ES-I3 (cell line): ENCODE data around the gene SLC15A1.

Source experiments
- H3K36me3 ChIP-seq: 2 replicates; pipeline ENCODE4 v1.6.1; 2013; ENCODE audit warnings: mild to moderate bottlenecking, low read length, control low read depth, moderate library complexity; ENCODE audit not compliant: insufficient read depth
- H3K4me1 ChIP-seq: 2 replicates; pipeline ENCODE4 v1.6.1; 2013; ENCODE audit warnings: mild to moderate bottlenecking, control low read depth, low read length; ENCODE audit not compliant: insufficient read depth
- H3K9ac ChIP-seq: 2 replicates; pipeline ENCODE4 v1.6.1; 2013; ENCODE audit warnings: low read depth, mild to moderate bottlenecking, low read length, moderate library complexity
- H3K9me3 ChIP-seq: 2 replicates; pipeline ENCODE4 v1.6.1; 2013; ENCODE audit warnings: mild to moderate bottlenecking, low read length, moderate library complexity; ENCODE audit not compliant: control insufficient read depth, insufficient read depth

SLC15A1 gene

DNA sequence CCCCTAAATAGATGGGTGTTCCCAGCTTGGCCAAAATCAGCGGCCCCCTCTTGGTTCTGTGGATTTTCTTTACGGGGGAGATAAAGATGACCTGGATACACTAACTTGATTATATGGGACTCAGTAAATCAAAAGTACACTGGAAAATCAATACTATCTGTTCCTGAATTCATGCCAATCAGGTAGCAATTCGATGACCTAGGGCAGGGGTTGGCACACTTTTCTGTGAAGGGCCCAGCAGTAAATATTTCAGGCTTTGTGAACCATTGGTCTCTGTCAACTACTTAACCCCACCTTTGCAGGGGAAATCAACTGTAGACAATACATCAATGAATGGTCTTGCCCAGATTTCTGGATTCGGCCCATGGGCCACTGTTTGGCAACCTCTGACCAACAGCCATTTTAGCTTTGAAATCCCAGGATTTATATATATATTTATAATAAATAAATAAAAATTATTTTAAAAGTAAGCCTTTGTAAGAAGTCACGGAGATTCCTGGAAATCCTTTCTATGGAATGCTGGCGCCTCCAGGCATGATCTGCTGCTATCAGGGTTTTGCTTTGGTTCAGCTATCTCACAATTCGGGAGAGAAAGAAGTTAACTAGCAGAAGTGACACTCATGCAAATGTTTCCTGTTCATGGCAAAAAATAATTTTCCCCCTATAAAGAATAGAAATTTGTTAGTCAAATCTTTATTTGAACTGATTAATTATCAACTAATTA lies 32.8 kb downstream of the SLC15A1 start:
- H3K9ac ChIP-seq = no peak overlapping the region
- H3K4me1 ChIP-seq = no peaks in the 10 kb centered on the region
- H3K9me3 ChIP-seq = no peaks in the 10 kb centered on the region
- H3K36me3 ChIP-seq = no peaks in the 10 kb centered on the region

DNA sequence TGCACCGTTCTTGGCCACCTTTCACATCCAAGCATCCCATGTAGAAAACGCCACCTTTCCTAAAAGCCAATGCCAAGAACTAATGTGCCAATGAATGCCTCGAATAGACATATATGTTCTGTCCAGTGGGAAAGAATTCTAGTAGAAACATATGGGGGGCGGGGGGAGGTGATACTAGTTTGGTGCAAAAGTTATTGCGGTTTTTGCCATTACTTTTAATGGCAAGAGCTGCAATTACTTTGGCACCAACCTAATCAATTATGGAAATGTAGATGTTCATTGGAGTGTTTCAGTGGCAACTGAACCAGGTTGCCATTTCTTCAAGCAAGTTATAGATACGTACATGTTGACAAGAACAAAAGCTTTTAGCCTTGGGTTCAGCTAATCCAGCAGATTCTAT lies 34.6 kb downstream of the SLC15A1 start:
- Histone ChIP-seq H3K4me1 (no peaks in the 10 kb centered on the region), H3K9ac (no peak overlapping the region), H3K36me3 (no peaks in the 10 kb centered on the region), H3K9me3 (no peaks in the 10 kb centered on the region)

DNA sequence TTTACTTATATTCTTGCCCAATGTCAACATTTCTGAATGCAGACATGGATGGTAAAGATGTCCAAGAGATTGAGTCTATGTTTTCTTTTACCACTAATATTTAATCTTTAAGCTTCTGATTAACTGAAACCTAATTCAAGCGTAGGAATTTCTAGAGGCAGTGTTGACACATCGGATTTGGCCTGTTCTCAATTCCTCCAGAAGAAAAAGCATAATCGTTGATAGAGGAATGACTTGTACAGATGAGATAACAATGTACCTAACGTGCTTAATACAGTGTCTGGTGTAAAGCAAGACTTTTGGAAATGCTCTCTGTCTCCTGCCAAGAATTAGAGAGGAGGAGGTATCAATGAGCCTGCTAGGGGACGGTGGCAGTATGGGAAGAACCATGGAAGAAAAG lies 35.2 kb downstream of the SLC15A1 start:
- no peaks in the 10 kb centered on the region for H3K36me3 ChIP-seq
- H3K9ac ChIP-seq = no peak overlapping the region
- no peaks in the 10 kb centered on the region for H3K4me1 ChIP-seq
- no peaks in the 10 kb centered on the region for H3K9me3 ChIP-seq

DNA sequence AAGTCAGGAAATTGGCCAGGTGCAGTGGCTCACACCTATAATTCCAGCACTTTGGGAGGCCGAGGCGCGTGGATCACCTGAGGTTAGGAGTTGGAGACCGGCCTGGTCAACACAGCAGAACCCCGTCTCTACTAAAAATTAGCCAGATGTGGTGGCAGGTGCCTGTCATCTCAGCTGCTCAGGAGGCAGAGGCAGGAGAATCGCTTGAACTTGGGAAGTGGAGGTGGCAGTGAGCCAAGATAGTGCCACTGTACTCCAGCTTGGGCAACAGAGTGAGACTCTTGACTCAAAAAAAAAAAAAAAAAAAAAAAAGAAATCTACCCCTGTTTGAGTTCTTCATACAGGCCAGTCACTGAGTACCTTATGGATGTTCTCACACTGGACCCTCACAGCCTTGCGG lies 42.0 kb downstream of the SLC15A1 start:
- Histone ChIP-seq H3K4me1 (no peaks in the 10 kb centered on the region), H3K9me3 (no peaks in the 10 kb centered on the region), H3K9ac (no peak overlapping the region), H3K36me3 (no peaks in the 10 kb centered on the region; the same call in 1 of the 2 replicates)

DNA sequence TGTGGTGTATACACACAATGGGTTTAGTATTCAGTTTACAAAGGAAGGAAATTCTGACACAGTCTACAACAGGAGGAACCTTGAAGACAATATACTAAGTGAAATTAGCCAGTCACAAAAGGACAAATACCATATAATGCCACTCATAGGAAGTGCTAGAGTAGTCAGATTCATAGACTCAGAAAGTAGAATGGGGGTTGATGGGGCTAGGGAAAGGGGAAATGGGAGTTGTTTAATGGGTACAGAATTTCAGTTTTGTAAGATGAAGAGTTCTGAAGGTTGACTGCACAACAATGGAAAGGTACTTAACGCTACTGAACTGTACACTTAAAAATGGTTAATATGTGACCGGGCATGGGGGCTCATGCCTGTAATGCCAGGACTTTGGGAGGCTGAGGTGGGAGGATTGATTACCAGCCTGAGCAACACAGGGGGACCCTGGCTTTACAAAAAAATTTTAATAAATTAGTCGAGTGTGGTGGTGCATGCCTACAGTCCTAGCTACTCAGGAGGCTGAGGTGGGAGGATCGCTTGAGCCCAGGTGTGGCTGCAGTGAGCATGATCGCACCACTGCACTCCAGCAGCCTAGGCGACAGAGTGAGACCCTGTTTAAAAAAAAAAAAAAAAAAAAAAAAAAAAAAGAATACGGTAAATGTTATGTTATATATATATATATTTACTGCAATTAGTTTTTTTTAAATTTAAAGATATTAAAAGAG lies 45.0 kb downstream of the SLC15A1 start:
- no peak overlapping the region for H3K9ac ChIP-seq
- H3K9me3 ChIP-seq = no peaks in the 10 kb centered on the region
- H3K36me3 ChIP-seq = no peaks in the 10 kb centered on the region; the same call in 1 of the 2 replicates
- no peaks in the 10 kb centered on the region for H3K4me1 ChIP-seq

DNA sequence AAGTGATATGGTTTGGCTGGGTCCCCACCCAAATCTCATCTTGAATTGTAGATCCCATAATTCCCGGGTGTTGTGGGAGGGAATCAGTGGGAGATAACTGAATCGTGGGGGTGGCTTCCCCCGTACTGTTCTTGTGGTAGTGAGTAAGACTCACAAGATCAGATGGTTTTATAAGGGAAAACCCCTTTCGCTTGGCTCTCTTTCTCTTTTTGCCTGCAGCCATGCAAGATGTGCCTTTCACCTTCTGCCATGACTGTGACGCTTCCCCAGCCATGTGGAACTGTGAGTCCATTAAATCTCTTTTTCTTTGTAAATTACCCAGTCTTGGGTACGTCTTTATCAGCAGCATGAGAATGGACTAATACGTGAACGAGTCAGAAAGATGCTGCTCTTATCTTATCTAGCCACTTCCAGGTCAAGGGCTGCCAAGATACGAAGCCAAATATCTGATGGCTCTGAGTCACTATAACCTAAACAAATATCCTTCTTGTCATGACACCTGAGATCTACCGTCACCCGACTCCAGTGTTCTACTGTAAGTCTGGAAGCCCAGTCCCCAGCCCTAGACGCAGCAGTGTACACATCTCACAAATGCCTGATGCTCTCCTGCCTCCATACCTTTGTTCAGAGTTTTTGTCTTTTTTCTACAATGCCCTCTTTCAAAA lies 45.9 kb downstream of the SLC15A1 start:
- Histone ChIP-seq H3K36me3 (no peaks in the 10 kb centered on the region; the same call in 1 of the 2 replicates), H3K4me1 (no peaks in the 10 kb centered on the region), H3K9me3 (no peaks in the 10 kb centered on the region), H3K9ac (no peak overlapping the region)

DNA sequence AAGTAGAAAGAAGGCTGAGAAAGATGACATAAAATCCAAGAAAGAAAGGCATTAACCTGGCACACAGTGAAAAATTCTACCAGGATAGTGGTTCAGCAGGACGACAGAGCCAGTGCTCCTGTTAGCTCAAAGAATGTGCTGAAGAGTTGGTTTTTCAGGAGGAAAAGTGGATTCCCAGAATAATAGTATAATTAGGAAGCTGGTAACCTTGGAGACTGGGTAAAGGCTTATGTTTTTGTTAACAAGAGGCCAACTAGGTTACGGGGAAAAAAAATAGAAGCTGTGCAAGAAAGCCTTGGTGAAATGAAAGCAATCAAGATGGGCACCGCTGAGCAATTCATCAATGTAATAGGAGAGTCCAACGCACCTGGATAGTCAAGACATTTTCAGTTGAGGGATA lies 54.7 kb downstream of the SLC15A1 start:
- H3K4me1 ChIP-seq = peaks cover 8% of the 10 kb centered on the region; the same call in 1 of the 2 replicates
- no peaks in the 10 kb centered on the region for H3K9me3 ChIP-seq
- no peaks in the 10 kb centered on the region for H3K36me3 ChIP-seq
- H3K9ac ChIP-seq = no peak overlapping the region

DNA sequence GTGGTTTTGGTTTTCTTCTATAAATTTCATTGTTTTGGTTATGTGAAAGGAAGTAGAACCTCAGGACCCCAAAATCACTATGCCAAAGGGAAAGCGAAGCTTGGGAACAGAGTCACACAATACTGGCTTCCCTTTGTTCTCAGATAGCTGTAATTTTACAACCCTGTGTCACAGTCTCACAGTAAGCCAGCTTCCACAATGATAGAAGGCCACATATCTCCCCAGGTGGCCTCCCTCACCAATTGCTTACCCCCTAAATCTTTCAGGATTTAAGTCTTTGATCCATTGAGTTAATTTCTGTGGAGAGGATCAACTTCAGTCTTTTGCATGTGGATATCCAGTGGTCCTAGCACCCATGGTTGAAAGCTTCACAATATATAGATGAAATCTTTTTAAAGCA lies 58.7 kb downstream of the SLC15A1 start:
- H3K9me3 ChIP-seq = no peaks in the 10 kb centered on the region
- H3K4me1 ChIP-seq = peaks cover 8% of the 10 kb centered on the region; the same call in 1 of the 2 replicates
- no peak overlapping the region for H3K9ac ChIP-seq
- no peaks in the 10 kb centered on the region for H3K36me3 ChIP-seq

DNA sequence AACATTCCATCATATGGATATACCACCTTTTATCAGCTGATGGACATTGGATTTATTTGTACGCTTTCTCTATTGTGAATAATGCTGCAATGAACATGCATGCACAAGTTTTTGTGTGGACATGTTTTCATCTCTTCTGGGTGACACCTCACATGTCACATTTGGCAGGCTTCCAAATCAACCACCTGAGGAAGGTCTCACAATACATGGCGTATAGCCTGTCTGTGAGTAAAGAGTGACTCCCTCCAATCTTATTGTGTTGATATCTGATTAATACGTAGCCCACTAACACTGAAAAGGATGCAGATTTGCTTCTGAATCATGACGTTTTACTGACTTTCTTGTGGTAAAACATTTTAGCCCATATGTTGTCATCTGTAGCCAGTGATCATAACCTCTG lies 61.1 kb downstream of the SLC15A1 start:
- Histone ChIP-seq H3K36me3 (no peaks in the 10 kb centered on the region), H3K9ac (no peak overlapping the region), H3K4me1 (peaks cover 21% of the 10 kb centered on the region), H3K9me3 (no peaks in the 10 kb centered on the region)

DNA sequence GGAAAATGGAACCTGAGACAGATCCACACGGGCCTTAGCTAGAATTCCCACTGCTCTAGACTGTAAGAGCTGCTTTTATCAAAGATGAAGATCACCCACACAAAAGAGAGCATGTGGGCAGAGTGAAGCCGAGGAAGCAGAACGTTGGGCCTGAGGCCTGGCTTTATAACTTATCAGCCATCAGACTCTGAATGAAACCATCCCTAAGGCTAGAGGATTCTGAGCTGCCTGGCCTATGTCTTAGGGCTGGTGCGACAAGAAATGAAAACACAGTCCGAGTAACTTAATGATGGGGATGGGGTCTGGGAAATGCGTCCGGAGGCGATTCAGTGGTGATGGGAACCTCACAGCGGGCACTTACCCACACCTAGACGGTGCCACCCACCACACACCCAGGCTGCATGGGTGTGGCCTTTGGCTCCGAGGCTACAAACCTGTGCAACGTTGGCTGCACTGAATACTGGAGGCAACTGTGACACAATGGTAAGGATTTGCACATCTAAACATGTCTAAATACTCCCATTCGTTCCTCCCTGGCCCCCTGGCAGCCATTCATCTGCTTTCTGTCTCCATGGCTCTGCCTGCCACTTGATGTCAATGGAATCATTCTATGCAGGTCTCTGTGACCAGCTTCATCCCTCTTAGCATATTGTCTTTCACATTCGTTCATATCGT lies 62.0 kb downstream of the SLC15A1 start:
- Histone ChIP-seq H3K9me3 (no peaks in the 10 kb centered on the region), H3K36me3 (no peaks in the 10 kb centered on the region), H3K9ac (no peak overlapping the region), H3K4me1 (peaks cover 21% of the 10 kb centered on the region)

DNA sequence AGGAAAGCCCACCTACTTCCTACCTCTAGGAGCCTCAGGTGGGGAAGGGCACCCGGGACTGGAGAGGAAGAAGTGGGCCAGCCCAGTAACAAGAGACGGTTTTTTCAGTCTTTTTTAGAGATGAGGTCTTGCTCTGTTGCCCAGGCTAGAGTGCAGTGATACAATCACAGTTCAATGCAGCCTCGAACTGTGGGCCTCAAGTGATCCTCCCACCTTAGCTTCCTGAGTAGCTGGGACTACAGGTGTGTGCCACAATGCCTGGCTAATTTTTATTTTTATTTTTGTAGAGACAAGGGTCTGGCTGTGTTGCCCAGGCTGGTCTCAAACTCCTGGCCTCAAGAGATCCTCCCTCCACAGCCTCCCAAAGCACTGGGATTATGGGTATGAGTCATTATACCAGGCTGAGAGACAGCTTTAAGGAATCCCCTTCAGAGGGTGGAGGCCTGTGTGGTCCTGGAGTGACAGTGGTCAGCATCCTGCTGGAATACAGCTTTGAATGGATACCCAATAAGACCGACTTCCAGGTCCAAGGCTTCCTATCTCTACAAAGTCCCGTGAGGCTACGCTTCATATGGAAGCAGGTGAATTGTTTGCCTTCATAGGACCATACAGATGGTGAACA lies 63.0 kb downstream of the SLC15A1 start:
- Histone ChIP-seq H3K4me1 (peaks cover 21% of the 10 kb centered on the region), H3K36me3 (no peaks in the 10 kb centered on the region), H3K9ac (no peak overlapping the region), H3K9me3 (no peaks in the 10 kb centered on the region)

DNA sequence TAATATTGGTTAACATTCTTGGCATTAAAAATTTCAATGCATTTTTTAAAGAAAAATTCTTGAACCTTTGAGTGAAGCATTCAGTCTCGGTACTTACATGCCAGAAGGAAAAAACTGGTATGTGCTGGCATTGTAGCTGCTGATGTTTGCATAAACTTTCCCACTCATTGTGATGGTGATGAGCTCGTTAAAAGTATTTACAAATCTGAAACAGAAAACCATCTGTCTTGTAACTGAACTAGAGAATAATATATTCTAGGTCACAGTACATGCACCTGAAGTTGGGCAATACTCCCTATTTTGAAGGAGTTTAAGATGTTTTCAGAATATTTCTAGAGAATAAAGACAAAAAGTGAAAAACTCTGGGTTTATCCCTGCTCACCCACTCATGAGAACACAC lies 64.1 kb downstream of the SLC15A1 start:
- Histone ChIP-seq H3K36me3 (no peaks in the 10 kb centered on the region), H3K9me3 (no peaks in the 10 kb centered on the region), H3K9ac (no peak overlapping the region), H3K4me1 (peaks cover 14% of the 10 kb centered on the region)

DNA sequence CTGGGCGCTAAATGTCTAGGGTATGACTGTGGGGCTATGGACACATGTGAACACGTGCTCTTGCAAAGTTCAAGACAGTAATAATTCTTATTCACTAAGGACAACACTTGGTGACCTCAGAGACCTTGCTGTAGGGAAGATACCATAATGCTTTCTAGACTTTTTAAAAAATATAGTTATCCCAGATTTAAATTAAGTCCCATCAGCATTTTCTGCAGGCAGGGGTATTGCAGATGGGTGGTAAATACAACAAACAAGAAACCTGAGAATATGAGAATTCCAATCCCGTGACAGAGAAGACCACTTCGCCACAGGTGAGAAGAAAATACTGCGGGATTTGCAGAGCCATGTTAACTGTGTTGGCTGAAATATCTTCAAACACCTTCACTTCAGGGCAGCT lies 65.2 kb downstream of the SLC15A1 start:
- peaks cover 13% of the 10 kb centered on the region for H3K4me1 ChIP-seq

DNA sequence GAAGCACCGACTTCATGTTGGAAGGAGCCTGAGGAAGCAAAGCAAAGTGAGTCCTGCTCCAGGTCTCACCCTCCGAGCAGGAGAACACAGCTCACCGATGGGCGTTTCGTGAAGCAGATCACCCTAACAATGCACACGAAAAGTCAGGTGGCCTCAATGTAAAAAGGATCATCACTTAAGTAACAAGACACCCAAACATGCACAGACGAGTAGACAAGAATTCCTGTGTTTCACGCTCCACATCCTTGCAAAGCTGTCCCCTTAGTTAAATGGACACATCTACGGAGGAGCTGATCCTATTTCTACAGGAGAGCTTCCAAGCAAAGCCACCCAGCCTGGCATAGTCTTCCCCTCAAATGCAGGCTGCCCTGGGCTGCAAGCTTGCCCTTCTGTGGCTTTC lies 66.2 kb downstream of the SLC15A1 start:
- no peak overlapping the region for H3K9ac ChIP-seq
- no peaks in the 10 kb centered on the region for H3K36me3 ChIP-seq
- H3K4me1 ChIP-seq = peaks cover 13% of the 10 kb centered on the region
- no peaks in the 10 kb centered on the region for H3K9me3 ChIP-seq

More for the DNA sequence above, 65.2 kb downstream of the SLC15A1 start:
- Histone ChIP-seq H3K9ac (no peak overlapping the region; the same call in 1 of the 2 replicates), H3K36me3 (no peaks in the 10 kb centered on the region), H3K9me3 (no peaks in the 10 kb centered on the region)
